Endothelial cell of umbilical vein (primary cell): Measurements from ENCODE around the gene SLC7A8. TPM values are rescaled to one million over a fixed set of nuclear protein-coding genes. Genes with fewer than 3 reads are reported as not detected.
A peak's percentile ranks its signal among the peaks of the same experiment; 100 is the strongest.

Experiments
- BruUV-seq: library from RNA; stranded (reverse); fragments of 400-500 nt; replicated peaks from 2 replicates; lab custom pipeline; 2021; lab: Mats Ljungman, UMichigan
- CTCF ChIA-PET: fragments of 300-600, 350-600 bp; sonication (Branson Sonifier 250); formaldehyde crosslinking; loops from one replicate; lab custom pipeline; 2021; ENCODE audit warnings: antibody characterized with exemption, inconsistent platforms; lab: Charles Lee
- POLR2A ChIA-PET: fragments of 300-600, 350-600 bp; sonication (Branson Sonifier 250); formaldehyde crosslinking; loops from one replicate; lab custom pipeline; 2021; ENCODE audit warnings: antibody characterized with exemption, inconsistent platforms; lab: Charles Lee
- DNase-seq: peaks from one replicate; pipeline ENCODE4 v3.0.0-alpha.2; 2011; ENCODE audit warnings: low read depth, low spot score
- FAIRE-seq: peaks from 2 replicates; lab custom pipeline; 2011; peaks lifted over from hg19 to GRCh38; lab: Jason Lieb, UNC
- H2AFZ ChIP-seq: 2 replicates; pipeline ENCODE4 v1.6.0; 2012; ENCODE audit warnings: low read depth, low read length, control low read depth, inconsistent platforms
- H3K27ac ChIP-seq: 2 replicates; pipeline ENCODE4 v1.5.1; 2011; ENCODE audit warnings: low read depth, mild to moderate bottlenecking, control low read depth, low read length, moderate library complexity; ENCODE audit not compliant: insufficient read depth
- H3K27me3 ChIP-seq, 2 experiments: 2 replicates each; pipeline versions ENCODE4 v1.6.0 to v1.6.1; 2011; ENCODE audit warnings: low read length in 2 of 2, mixed read lengths in 1 of 2; ENCODE audit not compliant: control insufficient read depth in 2 of 2, insufficient read depth in 2 of 2
- H3K36me3 ChIP-seq, 2 experiments: 2 replicates in 1 of 2; 3 replicates in 1 of 2; pipeline ENCODE4 v1.5.1; 2011; ENCODE audit warnings: low read length in 2 of 2, mild to moderate bottlenecking in 1 of 2, moderate library complexity in 1 of 2; ENCODE audit not compliant: control insufficient read depth in 2 of 2, insufficient read depth in 2 of 2; ENCODE audit errors: extremely low read depth in 1 of 2
- H3K4me1 ChIP-seq: 3 replicates; pipeline ENCODE4 v1.5.1; 2011; ENCODE audit warnings: mild to moderate bottlenecking, low read length; ENCODE audit not compliant: control insufficient read depth, insufficient read depth; ENCODE audit errors: extremely low read depth
- H3K4me2 ChIP-seq: 2 replicates; pipeline ENCODE4 v1.6.1; 2011; ENCODE audit warnings: low read length, control low read depth, mixed read lengths; ENCODE audit not compliant: insufficient read depth
- H3K4me3 ChIP-seq, 3 experiments: fragments of 200-600 bp in 1 of 3; sonication (generic), shearing (Covaris generic) in 1 of 3; replicated peaks in 1 of 3; 2 replicates each; pipeline ENCODE4 v1.5.1; 2011 to 2016; ENCODE audit warnings: control low read depth in 3 of 3, low read length in 3 of 3, mild to moderate bottlenecking in 2 of 3, inconsistent platforms in 1 of 3, low read depth in 1 of 3, moderate library complexity in 1 of 3; ENCODE audit not compliant: insufficient read depth in 1 of 3
- H3K79me2 ChIP-seq: 2 replicates; pipeline ENCODE4 v1.6.0; 2012; ENCODE audit warnings: low read length, inconsistent platforms; ENCODE audit not compliant: control insufficient read depth, insufficient read depth
- H3K9ac ChIP-seq: replicated peaks from 2 replicates; pipeline ENCODE3; 2011; ENCODE audit warnings: low read length, control low read depth; ENCODE audit not compliant: insufficient read depth; ENCODE audit errors: extremely low read depth
- H3K9me1 ChIP-seq: replicated peaks from 3 replicates; pipeline ENCODE4 v1.6.0; 2011; ENCODE audit warnings: mild to moderate bottlenecking, low read length; ENCODE audit not compliant: control insufficient read depth, insufficient read depth; ENCODE audit errors: extremely low read depth
- H3K9me3 ChIP-seq: replicated peaks from 2 replicates; pipeline ENCODE4 v1.5.1; 2012; ENCODE audit warnings: low read length, inconsistent platforms; ENCODE audit not compliant: control insufficient read depth, insufficient read depth
- H4K20me1 ChIP-seq: replicated peaks from 2 replicates; pipeline ENCODE3; 2011; ENCODE audit warnings: mild to moderate bottlenecking, low read length; ENCODE audit not compliant: control insufficient read depth, insufficient read depth; ENCODE audit errors: extremely low read depth
- EZH2 ChIP-seq: IDR thresholded peaks from 2 replicates; pipeline ENCODE4 v1.6.1; 2012; ENCODE audit warnings: borderline replicate concordance, low read depth, mild to moderate bottlenecking, moderate library complexity, low read length, inconsistent platforms; ENCODE audit not compliant: severe bottlenecking
- MYC ChIP-seq: IDR thresholded peaks from one replicate; pipeline ENCODE4 v1.6.1; 2011; ENCODE audit warnings: mild to moderate bottlenecking, low read depth, low read length
- POLR2A ChIP-seq: IDR thresholded peaks from 2 replicates; pipeline ENCODE4 v1.6.1; 2012; ENCODE audit warnings: low read depth, mild to moderate bottlenecking, control low read depth, low read length
- dilution Hi-C: fragments of 300-500 bp; cut with MboI; formaldehyde crosslinking; loops from one replicate; pipeline ENCODE4 v1.15.0; 2019; ENCODE audit warnings: low sequenced_read_pairs; ENCODE audit not compliant: extremely low pct_ligation_motif_present
- intact Hi-C: fragments of 100-400 bp; cut with micrococcal nuclease; formaldehyde crosslinking; loops from one replicate; pipeline ENCODE4 v1.10.0; 2022
- polyA plus RNA-seq, 4 experiments: library from polyadenylated mRNA; depleted of rRNA in 3 of 4; stranded (reverse) in 3 of 4; unstranded in 1 of 4; fragments of >200 nt; gene quantifications; 2 replicates each; pipeline versions ENCODE4 v1.2.1 to v1.2.3, GENCODE V29; 2011 to 2012; ENCODE audit warnings: missing spikeins in 1 of 4
- total RNA-seq: library from RNA; stranded (reverse); gene quantifications from 2 replicates; pipeline ENCODE4 v1.2.3, GENCODE V29; 2021
- TF ChIP-seq, protein P1 (sequence below): IDR thresholded peaks from 2 replicates; pipeline ENCODE4 v1.6.1; 2011; ENCODE audit not compliant: insufficient read depth, insufficient read length
- TF ChIP-seq, protein P2 (sequence below), 2 donors: IDR thresholded peaks; 1 replicate in 1 of 2; 2 replicates in 1 of 2; pipeline ENCODE4 v1.5.1; 2011; ENCODE audit warnings: low read length in 2 of 2, mild to moderate bottlenecking in 2 of 2, moderate library complexity in 2 of 2, control low read depth in 1 of 2, inconsistent platforms in 1 of 2, low read depth in 1 of 2; ENCODE audit not compliant: insufficient read depth in 1 of 2; ENCODE audit errors: extremely low read depth in 1 of 2

The SLC7A8 gene
- total and polyA plus RNA-seq, 2 donors (not counting 3 experiments of a cell fraction or from before 2014, with no cell fraction given), result 0.76 to 1.1 TPM

DNA sequence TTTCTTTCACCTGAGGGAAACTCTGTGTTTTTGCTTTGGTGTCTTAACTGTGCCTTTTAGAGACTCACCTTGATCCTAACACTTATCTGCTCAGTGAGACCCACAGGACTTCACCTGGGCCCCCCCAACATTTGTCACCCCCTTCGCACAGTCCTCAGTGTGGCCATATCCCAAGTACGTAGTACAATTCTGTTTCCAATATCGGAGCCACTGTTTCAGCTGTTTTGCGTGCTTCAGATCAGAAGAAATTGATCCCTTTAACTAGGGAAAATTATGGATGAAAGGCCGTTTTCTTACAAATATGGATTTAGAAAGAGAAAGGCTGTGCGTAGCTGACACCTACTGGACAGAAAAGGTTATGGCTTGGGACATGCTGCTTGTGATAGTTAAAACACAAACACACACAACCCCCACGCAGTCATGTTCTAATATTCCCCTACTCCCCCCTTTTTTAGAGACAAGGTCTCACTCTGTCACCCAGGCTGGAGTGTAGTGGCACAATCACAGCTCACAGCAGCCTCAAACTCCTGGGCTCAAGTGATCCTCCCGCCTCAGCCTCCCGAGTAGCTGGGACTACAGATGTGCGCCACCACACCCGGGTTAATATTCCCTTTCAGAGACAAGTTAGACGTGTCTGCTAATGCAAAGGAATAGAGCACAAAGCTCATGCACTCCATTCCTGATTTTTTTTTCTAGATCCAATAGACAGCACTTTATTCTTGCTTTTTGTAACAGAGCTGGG, 3.6 kb upstream of the SLC7A8 start:
- H3K4me3 ChIP-seq, result no peak overlapping the region
- H3K9ac ChIP-seq, result no peak overlapping the region
- no TSS peak for BruUV-seq
- H3K27ac ChIP-seq, result no peak overlapping the region
- ChIA-PET POLR2A (interaction anchor here (0.7 kb wide), 1 partner anchor 45 kb away, joined by 4 read pairs; no protein-coding TSS in a partner anchor), CTCF (interaction anchor here (0.6 to 25.6 kb wide), 27 partner anchors 9 to 201 kb away, joined by 3 to 1289 read pairs (median 4); partner anchors contain the start of genes ACIN1, C14orf119, CEBPE and PPP1R3E)
- dilution Hi-C loops, result no loop called here
- H4K20me1 ChIP-seq, result no peaks in the 10 kb centered on the region
- H3K9me1 ChIP-seq, result no peaks in the 10 kb centered on the region
- intact Hi-C loops, result loop anchor here (1.0 to 10.0 kb wide), 4 partner anchors 66 to 202 kb away; partner anchors contain the start of gene AJUBA
- H3K4me1 ChIP-seq, result peaks cover 22% of the 10 kb centered on the region
- no peaks in the 10 kb centered on the region for H3K36me3 ChIP-seq
- no peak overlapping the region for H3K4me2 ChIP-seq
- TF ChIP-seq EZH2, result no peak
- no peak for TF ChIP-seq MYC
- TF ChIP-seq, protein P1, sequence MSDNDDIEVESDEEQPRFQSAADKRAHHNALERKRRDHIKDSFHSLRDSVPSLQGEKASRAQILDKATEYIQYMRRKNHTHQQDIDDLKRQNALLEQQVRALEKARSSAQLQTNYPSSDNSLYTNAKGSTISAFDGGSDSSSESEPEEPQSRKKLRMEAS, result no peak
- TF ChIP-seq, protein P2, sequence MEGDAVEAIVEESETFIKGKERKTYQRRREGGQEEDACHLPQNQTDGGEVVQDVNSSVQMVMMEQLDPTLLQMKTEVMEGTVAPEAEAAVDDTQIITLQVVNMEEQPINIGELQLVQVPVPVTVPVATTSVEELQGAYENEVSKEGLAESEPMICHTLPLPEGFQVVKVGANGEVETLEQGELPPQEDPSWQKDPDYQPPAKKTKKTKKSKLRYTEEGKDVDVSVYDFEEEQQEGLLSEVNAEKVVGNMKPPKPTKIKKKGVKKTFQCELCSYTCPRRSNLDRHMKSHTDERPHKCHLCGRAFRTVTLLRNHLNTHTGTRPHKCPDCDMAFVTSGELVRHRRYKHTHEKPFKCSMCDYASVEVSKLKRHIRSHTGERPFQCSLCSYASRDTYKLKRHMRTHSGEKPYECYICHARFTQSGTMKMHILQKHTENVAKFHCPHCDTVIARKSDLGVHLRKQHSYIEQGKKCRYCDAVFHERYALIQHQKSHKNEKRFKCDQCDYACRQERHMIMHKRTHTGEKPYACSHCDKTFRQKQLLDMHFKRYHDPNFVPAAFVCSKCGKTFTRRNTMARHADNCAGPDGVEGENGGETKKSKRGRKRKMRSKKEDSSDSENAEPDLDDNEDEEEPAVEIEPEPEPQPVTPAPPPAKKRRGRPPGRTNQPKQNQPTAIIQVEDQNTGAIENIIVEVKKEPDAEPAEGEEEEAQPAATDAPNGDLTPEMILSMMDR (IDR thresholded peaks at IDR 0.05; ENCODE audit: extremely low read depth in 1 of 2, insufficient read depth in 1 of 2, low read depth in 1 of 2, low read length in 2 of 2), result peak; percentile 61 to 73
- TF ChIP-seq POLR2A, result no peak
- no peaks in the 10 kb centered on the region for H3K79me2 ChIP-seq
- H3K9me3 ChIP-seq, result no peaks in the 10 kb centered on the region
- peak; percentile 81 for DNase-seq
- peaks cover under 1 to 5% of the 10 kb centered on the region in 2 experiments for H3K27me3 ChIP-seq
- peak; percentile 67 for FAIRE-seq
- peak overlapping the region; percentile 7 for H2AFZ ChIP-seq
